ENCODE data around the gene LIN7A. TPM values are rescaled to one million over a fixed set of nuclear protein-coding genes. Genes with fewer than 3 reads are reported as not detected.

The LIN7A gene
- polyA plus RNA-seq, 1 donor from 2014 or later: 31.5 TPM

DNA sequence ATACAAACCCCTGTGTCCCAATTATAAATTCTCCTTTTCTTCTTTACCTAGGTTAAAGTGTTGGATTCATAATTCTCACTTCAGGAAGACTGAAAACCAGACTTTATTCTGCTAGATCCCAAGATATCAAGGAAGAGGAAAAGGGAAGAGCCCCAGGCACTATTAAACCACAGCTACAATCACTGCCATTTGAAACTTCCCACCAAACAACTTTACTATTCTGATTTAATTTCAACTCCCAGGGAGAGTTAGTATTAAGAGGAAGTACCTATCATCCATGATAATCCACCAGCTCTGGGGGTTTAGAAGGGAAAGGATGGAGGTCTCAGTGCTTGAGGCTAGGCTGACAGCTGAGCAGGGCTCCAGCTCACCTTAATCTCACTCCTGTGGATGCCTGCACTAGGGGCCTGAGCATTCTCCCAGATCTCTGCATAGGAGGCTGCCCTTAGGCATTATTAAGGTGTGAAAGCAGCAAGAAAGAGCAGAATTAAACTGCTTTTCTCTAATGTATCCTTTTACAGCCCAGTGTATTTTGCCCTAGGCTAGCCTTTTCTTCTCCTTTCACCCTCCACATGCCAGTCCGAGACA is 168.1 kb downstream of the LIN7A start:
- H3K4me3 ChIP-seq (ENCODE audit: low read length): no peak overlapping the region

DNA sequence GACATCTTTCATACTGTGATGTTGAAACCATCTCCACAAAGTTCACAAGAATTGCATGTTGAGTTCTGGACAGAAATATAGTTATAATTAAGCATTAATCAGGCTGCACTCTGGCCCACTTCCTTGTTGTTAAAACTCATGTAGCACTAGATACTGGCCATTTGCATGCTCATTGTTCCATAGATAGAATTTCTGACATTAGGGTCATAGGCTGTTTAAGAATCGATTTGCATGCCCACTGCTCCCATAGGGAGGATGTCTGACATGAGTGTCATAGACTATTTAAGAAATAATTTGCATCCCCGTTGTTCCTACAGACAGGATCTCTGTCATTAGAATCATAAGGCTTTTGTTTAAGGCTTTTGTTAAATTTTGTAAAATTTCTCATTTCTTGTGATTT is 170.8 kb downstream of the LIN7A start:
- Histone ChIP-seq H3K9ac (ENCODE audit: low read length) (no peak overlapping the region), H4K20me1 (ENCODE audit: insufficient read depth) (no peaks in the 10 kb centered on the region), H3K9me2 (ENCODE audit: insufficient read depth, low read length) (no peaks in the 10 kb centered on the region), H3K9me3 (ENCODE audit: low read length) (no peaks in the 10 kb centered on the region), H2AFZ (ENCODE audit: low read depth, low read length) (no peak overlapping the region), H3K27ac (ENCODE audit: low read length) (no peak overlapping the region), H3F3A (ENCODE audit: insufficient read depth, low read length, poor library complexity, severe bottlenecking) (no peaks in the 10 kb centered on the region), H3K79me2 (replicated peaks; ENCODE audit: insufficient read depth, low read length) (no peaks in the 10 kb centered on the region), H3K4me3 (ENCODE audit: low read length) (no peak overlapping the region), H3K4me2 (ENCODE audit: low read length) (no peak overlapping the region), H3K36me3 (ENCODE audit: insufficient read depth, low read length) (no peaks in the 10 kb centered on the region), H3K27me3 (ENCODE audit: insufficient read depth, low read depth, low read length) (no peaks in the 10 kb centered on the region)
- TF ChIP-seq EP300 (conservative IDR thresholded peaks at IDR 0.05; ENCODE audit: poor library complexity, severe bottlenecking): no peak
- TF ChIP-seq, protein P1, sequence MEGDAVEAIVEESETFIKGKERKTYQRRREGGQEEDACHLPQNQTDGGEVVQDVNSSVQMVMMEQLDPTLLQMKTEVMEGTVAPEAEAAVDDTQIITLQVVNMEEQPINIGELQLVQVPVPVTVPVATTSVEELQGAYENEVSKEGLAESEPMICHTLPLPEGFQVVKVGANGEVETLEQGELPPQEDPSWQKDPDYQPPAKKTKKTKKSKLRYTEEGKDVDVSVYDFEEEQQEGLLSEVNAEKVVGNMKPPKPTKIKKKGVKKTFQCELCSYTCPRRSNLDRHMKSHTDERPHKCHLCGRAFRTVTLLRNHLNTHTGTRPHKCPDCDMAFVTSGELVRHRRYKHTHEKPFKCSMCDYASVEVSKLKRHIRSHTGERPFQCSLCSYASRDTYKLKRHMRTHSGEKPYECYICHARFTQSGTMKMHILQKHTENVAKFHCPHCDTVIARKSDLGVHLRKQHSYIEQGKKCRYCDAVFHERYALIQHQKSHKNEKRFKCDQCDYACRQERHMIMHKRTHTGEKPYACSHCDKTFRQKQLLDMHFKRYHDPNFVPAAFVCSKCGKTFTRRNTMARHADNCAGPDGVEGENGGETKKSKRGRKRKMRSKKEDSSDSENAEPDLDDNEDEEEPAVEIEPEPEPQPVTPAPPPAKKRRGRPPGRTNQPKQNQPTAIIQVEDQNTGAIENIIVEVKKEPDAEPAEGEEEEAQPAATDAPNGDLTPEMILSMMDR (IDR thresholded peaks at IDR 0.05; ENCODE audit: poor library complexity, severe bottlenecking): no peak
- TF ChIP-seq RAD21 (conservative IDR thresholded peaks at IDR 0.05): no peak
- TF ChIP-seq POLR2AphosphoS5 (IDR thresholded peaks at IDR 0.05): no peak

More for the DNA sequence above, 168.1 kb downstream of the LIN7A start:
- no peak overlapping the region for H3K9ac ChIP-seq (ENCODE audit: low read length)
- H3K9me3 ChIP-seq (ENCODE audit: low read length): no peaks in the 10 kb centered on the region
- no peaks in the 10 kb centered on the region for H3F3A ChIP-seq (ENCODE audit: insufficient read depth, low read length, poor library complexity, severe bottlenecking)
- no peaks in the 10 kb centered on the region for H3K36me3 ChIP-seq (ENCODE audit: insufficient read depth, low read length)
- no peak overlapping the region for H2AFZ ChIP-seq (ENCODE audit: low read depth, low read length)
- peak overlapping the region; percentile 41 for H3K27ac ChIP-seq (ENCODE audit: low read length)
- H3K27me3 ChIP-seq (ENCODE audit: insufficient read depth, low read depth, low read length): no peaks in the 10 kb centered on the region
- H3K79me2 ChIP-seq (replicated peaks; ENCODE audit: insufficient read depth, low read length): no peaks in the 10 kb centered on the region
- H4K20me1 ChIP-seq (ENCODE audit: insufficient read depth): no peaks in the 10 kb centered on the region
- no peak for TF ChIP-seq RAD21 (conservative IDR thresholded peaks at IDR 0.05)
- no peak for TF ChIP-seq TAF1 (IDR thresholded peaks at IDR 0.05; ENCODE audit: low read depth)
- TF ChIP-seq, protein P2, sequence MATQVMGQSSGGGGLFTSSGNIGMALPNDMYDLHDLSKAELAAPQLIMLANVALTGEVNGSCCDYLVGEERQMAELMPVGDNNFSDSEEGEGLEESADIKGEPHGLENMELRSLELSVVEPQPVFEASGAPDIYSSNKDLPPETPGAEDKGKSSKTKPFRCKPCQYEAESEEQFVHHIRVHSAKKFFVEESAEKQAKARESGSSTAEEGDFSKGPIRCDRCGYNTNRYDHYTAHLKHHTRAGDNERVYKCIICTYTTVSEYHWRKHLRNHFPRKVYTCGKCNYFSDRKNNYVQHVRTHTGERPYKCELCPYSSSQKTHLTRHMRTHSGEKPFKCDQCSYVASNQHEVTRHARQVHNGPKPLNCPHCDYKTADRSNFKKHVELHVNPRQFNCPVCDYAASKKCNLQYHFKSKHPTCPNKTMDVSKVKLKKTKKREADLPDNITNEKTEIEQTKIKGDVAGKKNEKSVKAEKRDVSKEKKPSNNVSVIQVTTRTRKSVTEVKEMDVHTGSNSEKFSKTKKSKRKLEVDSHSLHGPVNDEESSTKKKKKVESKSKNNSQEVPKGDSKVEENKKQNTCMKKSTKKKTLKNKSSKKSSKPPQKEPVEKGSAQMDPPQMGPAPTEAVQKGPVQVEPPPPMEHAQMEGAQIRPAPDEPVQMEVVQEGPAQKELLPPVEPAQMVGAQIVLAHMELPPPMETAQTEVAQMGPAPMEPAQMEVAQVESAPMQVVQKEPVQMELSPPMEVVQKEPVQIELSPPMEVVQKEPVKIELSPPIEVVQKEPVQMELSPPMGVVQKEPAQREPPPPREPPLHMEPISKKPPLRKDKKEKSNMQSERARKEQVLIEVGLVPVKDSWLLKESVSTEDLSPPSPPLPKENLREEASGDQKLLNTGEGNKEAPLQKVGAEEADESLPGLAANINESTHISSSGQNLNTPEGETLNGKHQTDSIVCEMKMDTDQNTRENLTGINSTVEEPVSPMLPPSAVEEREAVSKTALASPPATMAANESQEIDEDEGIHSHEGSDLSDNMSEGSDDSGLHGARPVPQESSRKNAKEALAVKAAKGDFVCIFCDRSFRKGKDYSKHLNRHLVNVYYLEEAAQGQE (IDR thresholded peaks at IDR 0.05; ENCODE audit: borderline replicate concordance): no peak
- no peak for TF ChIP-seq MXI1 (conservative IDR thresholded peaks at IDR 0.05; ENCODE audit: poor library complexity, severe bottlenecking)
- no peak for TF ChIP-seq SMC3 (conservative IDR thresholded peaks at IDR 0.05; ENCODE audit: poor library complexity)
- TF ChIP-seq EP300 (conservative IDR thresholded peaks at IDR 0.05; ENCODE audit: poor library complexity, severe bottlenecking): no peak
- no peak for TF ChIP-seq EZH2 (IDR thresholded peaks at IDR 0.05; ENCODE audit: borderline replicate concordance, insufficient read depth, low read length, poor library complexity, severe bottlenecking)
- TF ChIP-seq, protein P1 (IDR thresholded peaks at IDR 0.05; ENCODE audit: poor library complexity, severe bottlenecking): no peak
- TF ChIP-seq POLR2AphosphoS5 (IDR thresholded peaks at IDR 0.05): no peak
- H3K4me2 ChIP-seq (ENCODE audit: low read length): no peak overlapping the region
- H3K9me2 ChIP-seq (ENCODE audit: insufficient read depth, low read length): no peaks in the 10 kb centered on the region

Measured in neural cell (in vitro differentiated cells).